HCT116 (cell line): Measurements from ENCODE around the gene DLG5. TPM values are rescaled to one million over a fixed set of nuclear protein-coding genes. Genes with fewer than 3 reads are reported as not detected.

ENCODE experiments used
- ATAC-seq: fragments of 200-7000 bp; cut with Tn5 transposase; 2 replicates; pipeline ENCODE4 v1.9.1; 2020; ENCODE audit warnings: mild to moderate bottlenecking, moderate library complexity
- BruUV-seq: library from RNA; stranded (reverse); fragments of 400-500 nt; replicated peaks from 2 replicates; lab custom pipeline; 2021; lab: Mats Ljungman, UMichigan
- CTCF ChIA-PET: fragments of 300-600 bp; sonication (Branson Sonifier 250); formaldehyde crosslinking; loops from one replicate; lab custom pipeline; 2021; ENCODE audit warnings: antibody characterized with exemption; lab: Charles Lee
- POLR2A ChIA-PET: fragments of 300-600, 350-600 bp; sonication (Branson Sonifier 250); formaldehyde crosslinking; loops from one replicate; lab custom pipeline; 2021; ENCODE audit warnings: antibody characterized with exemption; lab: Charles Lee
- RAD21 ChIA-PET, 2 experiments: fragments of 300-600 bp; sonication (Branson Sonifier 250); formaldehyde crosslinking; loops; one replicate each; lab custom pipeline; 2023; ENCODE audit warnings: low total read pairs in 2 of 2; ENCODE audit not compliant: uncharacterized antibody in 2 of 2, unreplicated experiment in 2 of 2, low non-redundant PET in 1 of 2; lab: Charles Lee
- DNase-seq: peaks from one replicate; pipeline ENCODE4 v3.0.0-alpha.2; 2010; ENCODE audit warnings: low read depth, low spot score
- H2AFZ ChIP-seq: fragments of 200-600 bp; shearing (Covaris generic), sonication (generic); 2 replicates; pipeline ENCODE4 v1.6.1; 2017; ENCODE audit warnings: low read depth, mixed run types, mixed read lengths, antibody characterized with exemption, low read length; ENCODE audit not compliant: poor library complexity, severe bottlenecking
- H3K27ac ChIP-seq: 2 replicates; pipeline ENCODE4 v1.5.1; 2012; ENCODE audit warnings: low read depth, low read length
- H3K27me3 ChIP-seq: fragments of 200-600 bp; sonication (generic); 2 replicates; pipeline ENCODE4 v1.6.1; 2016; ENCODE audit warnings: mixed run types, low read length, mixed read lengths; ENCODE audit not compliant: insufficient read depth
- H3K36me3 ChIP-seq, 2 experiments: fragments of 200-500 bp in 1 of 2; fragments of 200-600 bp in 1 of 2; sonication (Bioruptor generic) in 1 of 2; sonication (generic) in 1 of 2; 2 replicates each; pipeline versions ENCODE4 v1.5.1 to v1.6.1; 2014 to 2016; ENCODE audit warnings: low read length in 2 of 2, inconsistent platforms in 1 of 2, mixed read lengths in 1 of 2, mixed run types in 1 of 2; ENCODE audit not compliant: insufficient read depth in 2 of 2, control insufficient read depth in 1 of 2
- H3K4me1 ChIP-seq, 2 experiments: fragments of 200-600 bp in 1 of 2; sonication (generic) in 1 of 2; 2 replicates each; pipeline versions ENCODE4 v1.5.1 to v1.6.1; 2012 to 2017; ENCODE audit warnings: low read length in 2 of 2, inconsistent platforms in 1 of 2, mild to moderate bottlenecking in 1 of 2, mixed read lengths in 1 of 2, mixed run types in 1 of 2, moderate library complexity in 1 of 2; ENCODE audit not compliant: insufficient read depth in 2 of 2, control insufficient read depth in 1 of 2
- H3K4me2 ChIP-seq: fragments of 200-600 bp; sonication (generic); 2 replicates; pipeline ENCODE4 v1.6.1; 2017; ENCODE audit warnings: mixed run types, low read length, mixed read lengths
- H3K4me3 ChIP-seq, 2 experiments: fragments of 200-600 bp in 1 of 2; sonication (generic) in 1 of 2; replicated peaks in 1 of 2; 2 replicates each; pipeline ENCODE4 v1.5.1; 2011 to 2016; ENCODE audit warnings: low read length in 2 of 2, control low read depth in 1 of 2, low read depth in 1 of 2, mild to moderate bottlenecking in 1 of 2, mixed read lengths in 1 of 2, mixed run types in 1 of 2
- H3K79me2 ChIP-seq: fragments of 200-600 bp; sonication (generic); 2 replicates; pipeline ENCODE4 v1.6.1; 2017; ENCODE audit warnings: mild to moderate bottlenecking, mixed run types, low read length, moderate library complexity, mixed read lengths; ENCODE audit not compliant: insufficient read depth
- H3K9ac ChIP-seq: fragments of 200-600 bp; sonication (generic); 2 replicates; pipeline ENCODE4 v1.6.1; 2016; ENCODE audit warnings: low read length, mixed read lengths
- H3K9me2 ChIP-seq: fragments of 200-600 bp; sonication (generic), shearing (Covaris generic); 2 replicates; pipeline ENCODE4 v1.6.1; 2017; ENCODE audit warnings: mixed run types, mild to moderate bottlenecking, moderate library complexity; ENCODE audit not compliant: insufficient read depth
- H3K9me3 ChIP-seq, 2 experiments: fragments of 200-500 bp in 1 of 2; fragments of 200-600 bp in 1 of 2; sonication (Bioruptor generic) in 1 of 2; sonication (generic) in 1 of 2; 2 replicates each; pipeline ENCODE4 v1.6.1; 2014 to 2017; ENCODE audit warnings: low read length in 2 of 2, mixed read lengths in 2 of 2, inconsistent platforms in 1 of 2, low read depth in 1 of 2, mild to moderate bottlenecking in 1 of 2, mixed run types in 1 of 2, moderate library complexity in 1 of 2; ENCODE audit not compliant: control insufficient read depth in 1 of 2, insufficient read depth in 1 of 2
- H4K20me1 ChIP-seq: fragments of 200-600 bp; sonication (generic), shearing (Covaris generic); 2 replicates; pipeline ENCODE4 v1.6.1; 2017; ENCODE audit warnings: mixed run types, mild to moderate bottlenecking, moderate library complexity; ENCODE audit not compliant: insufficient read depth
- EGR1 ChIP-seq: IDR thresholded peaks from 2 replicates; pipeline ENCODE4 v1.6.1; 2012; ENCODE audit warnings: low read depth
- ELF1 ChIP-seq: IDR thresholded peaks from 2 replicates; pipeline ENCODE4 v1.6.1; 2012; ENCODE audit warnings: low read depth, borderline replicate concordance
- EZH2phosphoT487 ChIP-seq: fragments of 200-600 bp; IDR thresholded peaks from 2 replicates; pipeline ENCODE4 v1.6.1; 2018; ENCODE audit warnings: antibody characterized with exemption, borderline replicate concordance
- RAD21 ChIP-seq: IDR thresholded peaks from 2 replicates; pipeline ENCODE4 v1.6.1; 2012; ENCODE audit warnings: low read depth, mild to moderate bottlenecking
- ZFX ChIP-seq: fragments of 450-650 bp; IDR thresholded peaks from 2 replicates; pipeline ENCODE4 v1.6.1; 2017
- intact Hi-C: fragments of 100-400 bp; cut with micrococcal nuclease; formaldehyde crosslinking; loops from 2 replicates; pipeline ENCODE4 v1.10.0; 2022
- total RNA-seq: library from RNA; stranded (reverse); gene quantifications from one replicate; pipeline ENCODE4 v1.2.1, GENCODE V29; 2021; ENCODE audit not compliant: unreplicated experiment
- TF ChIP-seq, protein P1 (sequence below): IDR thresholded peaks from 2 replicates; pipeline ENCODE4 v1.6.1; 2011; ENCODE audit warnings: mild to moderate bottlenecking, low read length, moderate library complexity; ENCODE audit not compliant: insufficient replicate concordance; ENCODE audit errors: extremely low read depth
- TF ChIP-seq, protein P2 (sequence below): IDR thresholded peaks from 2 replicates; pipeline ENCODE4 v1.6.1; 2012; ENCODE audit warnings: low read depth

The DLG5 gene
- total RNA-seq, 1 experiment from 2014 or later = 44.8 TPM

DNA sequence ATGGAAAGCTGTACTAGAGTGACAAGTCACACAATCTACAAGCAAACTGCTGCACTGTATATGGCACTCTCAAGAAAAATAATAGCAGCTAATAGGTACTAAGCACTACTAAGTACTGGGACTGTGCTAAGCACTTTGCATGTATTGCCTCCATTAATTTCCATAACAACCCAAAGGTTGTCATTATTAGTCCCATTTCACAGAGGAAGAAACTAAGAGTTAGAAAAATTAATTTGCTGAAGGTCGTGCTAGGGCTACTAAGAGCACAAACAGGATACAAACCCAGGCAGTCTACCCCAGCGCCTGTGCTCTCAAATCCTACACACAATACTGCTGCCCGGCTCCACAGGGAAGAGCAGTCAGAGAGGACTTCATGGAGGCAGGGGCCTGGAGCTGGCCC is 51.7 kb downstream of the DLG5 start:
- Histone ChIP-seq H3K9ac (peak overlapping the region; percentile 51; the same call in 1 of the 2 replicates), H3K4me1 (peaks cover 28 to 52% of the 10 kb centered on the region in 2 experiments), H2AFZ (no peak overlapping the region), H3K4me3 (no peak overlapping the region; a peak in 1 of 4 replicates), H3K9me2 (no peaks in the 10 kb centered on the region), H3K27me3 (no peaks in the 10 kb centered on the region), H4K20me1 (no peaks in the 10 kb centered on the region), H3K36me3 (no peaks in the 10 kb centered on the region), H3K4me2 (peak overlapping the region; percentile 75), H3K9me3 (no peaks in the 10 kb centered on the region), H3K79me2 (peaks cover 58% of the 10 kb centered on the region), H3K27ac (peak overlapping the region; percentile 83)
- TF ChIP-seq ELF1 = no peak
- TF ChIP-seq EZH2phosphoT487 = no peak
- no peak for TF ChIP-seq ZFX
- TF ChIP-seq, protein P1, sequence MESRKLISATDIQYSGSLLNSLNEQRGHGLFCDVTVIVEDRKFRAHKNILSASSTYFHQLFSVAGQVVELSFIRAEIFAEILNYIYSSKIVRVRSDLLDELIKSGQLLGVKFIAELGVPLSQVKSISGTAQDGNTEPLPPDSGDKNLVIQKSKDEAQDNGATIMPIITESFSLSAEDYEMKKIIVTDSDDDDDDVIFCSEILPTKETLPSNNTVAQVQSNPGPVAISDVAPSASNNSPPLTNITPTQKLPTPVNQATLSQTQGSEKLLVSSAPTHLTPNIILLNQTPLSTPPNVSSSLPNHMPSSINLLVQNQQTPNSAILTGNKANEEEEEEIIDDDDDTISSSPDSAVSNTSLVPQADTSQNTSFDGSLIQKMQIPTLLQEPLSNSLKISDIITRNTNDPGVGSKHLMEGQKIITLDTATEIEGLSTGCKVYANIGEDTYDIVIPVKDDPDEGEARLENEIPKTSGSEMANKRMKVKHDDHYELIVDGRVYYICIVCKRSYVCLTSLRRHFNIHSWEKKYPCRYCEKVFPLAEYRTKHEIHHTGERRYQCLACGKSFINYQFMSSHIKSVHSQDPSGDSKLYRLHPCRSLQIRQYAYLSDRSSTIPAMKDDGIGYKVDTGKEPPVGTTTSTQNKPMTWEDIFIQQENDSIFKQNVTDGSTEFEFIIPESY = no peak
- TF ChIP-seq, protein P2, sequence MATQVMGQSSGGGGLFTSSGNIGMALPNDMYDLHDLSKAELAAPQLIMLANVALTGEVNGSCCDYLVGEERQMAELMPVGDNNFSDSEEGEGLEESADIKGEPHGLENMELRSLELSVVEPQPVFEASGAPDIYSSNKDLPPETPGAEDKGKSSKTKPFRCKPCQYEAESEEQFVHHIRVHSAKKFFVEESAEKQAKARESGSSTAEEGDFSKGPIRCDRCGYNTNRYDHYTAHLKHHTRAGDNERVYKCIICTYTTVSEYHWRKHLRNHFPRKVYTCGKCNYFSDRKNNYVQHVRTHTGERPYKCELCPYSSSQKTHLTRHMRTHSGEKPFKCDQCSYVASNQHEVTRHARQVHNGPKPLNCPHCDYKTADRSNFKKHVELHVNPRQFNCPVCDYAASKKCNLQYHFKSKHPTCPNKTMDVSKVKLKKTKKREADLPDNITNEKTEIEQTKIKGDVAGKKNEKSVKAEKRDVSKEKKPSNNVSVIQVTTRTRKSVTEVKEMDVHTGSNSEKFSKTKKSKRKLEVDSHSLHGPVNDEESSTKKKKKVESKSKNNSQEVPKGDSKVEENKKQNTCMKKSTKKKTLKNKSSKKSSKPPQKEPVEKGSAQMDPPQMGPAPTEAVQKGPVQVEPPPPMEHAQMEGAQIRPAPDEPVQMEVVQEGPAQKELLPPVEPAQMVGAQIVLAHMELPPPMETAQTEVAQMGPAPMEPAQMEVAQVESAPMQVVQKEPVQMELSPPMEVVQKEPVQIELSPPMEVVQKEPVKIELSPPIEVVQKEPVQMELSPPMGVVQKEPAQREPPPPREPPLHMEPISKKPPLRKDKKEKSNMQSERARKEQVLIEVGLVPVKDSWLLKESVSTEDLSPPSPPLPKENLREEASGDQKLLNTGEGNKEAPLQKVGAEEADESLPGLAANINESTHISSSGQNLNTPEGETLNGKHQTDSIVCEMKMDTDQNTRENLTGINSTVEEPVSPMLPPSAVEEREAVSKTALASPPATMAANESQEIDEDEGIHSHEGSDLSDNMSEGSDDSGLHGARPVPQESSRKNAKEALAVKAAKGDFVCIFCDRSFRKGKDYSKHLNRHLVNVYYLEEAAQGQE = no peak
- TF ChIP-seq RAD21 = no peak
- TF ChIP-seq EGR1 = no peak
- DNase-seq = no peak
- ChIA-PET CTCF (interaction anchor here (1.7 to 2.8 kb wide), 2 partner anchors 15 to 99 kb away, joined by 4 to 18 read pairs; no protein-coding TSS in a partner anchor), RAD21 (no interaction called here), POLR2A (no interaction called here)
- no TSS peak for BruUV-seq
- no peak for ATAC-seq
- intact Hi-C loops = no loop called here
